Hepatocyte (in vitro differentiated cells): Measurements from ENCODE around the gene TAS2R46.

Source experiments
- CTCF ChIP-seq: fragments of 200-600 bp; sonication (generic); IDR thresholded peaks from 2 replicates; pipeline ENCODE4 v1.5.1; 2016; ENCODE audit warnings: antibody characterized with exemption, mild to moderate bottlenecking; ENCODE audit not compliant: poor library complexity
- EZH2phosphoT487 ChIP-seq: fragments of 200-600 bp; sonication (generic); IDR thresholded peaks from one replicate; pipeline ENCODE4 v1.6.1; 2018; ENCODE audit warnings: antibody characterized with exemption, mild to moderate bottlenecking, low read depth, moderate library complexity; ENCODE audit not compliant: unreplicated experiment, severe bottlenecking

- TF ChIP-seq CTCF = no peak
- no peak for TF ChIP-seq EZH2phosphoT487
Measured at GRCh38 chr12:11105546-11105945, 43.5 kb upstream of the TAS2R46 start.
